Activated T-cell treated with anti-CD3 and anti-CD28 coated beads, Interleukin-2, amount 50 U/mL, for 48 hours (primary cell): ENCODE measurements around the gene RAMACL.

Experiments
- DNase-seq, 2 experiments: peaks; one replicate each; pipeline ENCODE4 v3.0.0-alpha.2; 2020

RAMACL gene

GRCh38 chr6:166617359-166617758 lies 30.9 kb upstream of the RAMACL start:
- no peak for DNase-seq

- no peak for DNase-seq
These were observed 30.1 kb upstream of the RAMACL start for GRCh38 chr6:166616261-166617238.

- no peak for DNase-seq
These were observed 28.7 kb upstream of the RAMACL start for GRCh38 chr6:166615059-166615770.

GRCh38 chr6:166614589-166614988 lies 28.1 kb upstream of the RAMACL start:
- DNase-seq: no peak

- no peak for DNase-seq
These were observed 27.7 kb upstream of the RAMACL start for GRCh38 chr6:166614171-166614583.

- no peak for DNase-seq
These were observed 26.5 kb upstream of the RAMACL start for GRCh38 chr6:166613027-166613426.

GRCh38 chr6:166612471-166612881 lies 26.0 kb upstream of the RAMACL start:
- no peak for DNase-seq

- no peak for DNase-seq
These were observed 25.2 kb upstream of the RAMACL start for GRCh38 chr6:166611631-166612030.

GRCh38 chr6:166610069-166610468 lies 23.6 kb upstream of the RAMACL start:
- DNase-seq: no peak

- DNase-seq: no peak
These were observed 22.3 kb upstream of the RAMACL start for GRCh38 chr6:166608774-166609173.

GRCh38 chr6:166605752-166606151 lies 19.3 kb upstream of the RAMACL start:
- no peak for DNase-seq

GRCh38 chr6:166604911-166605310 lies 18.4 kb upstream of the RAMACL start:
- no peak for DNase-seq

- no peak for DNase-seq
These were observed 17.9 kb upstream of the RAMACL start for GRCh38 chr6:166604328-166604727.

GRCh38 chr6:166603043-166603690 lies 16.7 kb upstream of the RAMACL start:
- DNase-seq: no peak

- DNase-seq: no peak
These were observed 15.5 kb upstream of the RAMACL start for GRCh38 chr6:166601956-166602355.

- DNase-seq: no peak
These were observed 14.5 kb upstream of the RAMACL start for GRCh38 chr6:166600931-166601330.

- no peak for DNase-seq
These were observed 12.7 kb upstream of the RAMACL start for GRCh38 chr6:166599205-166599604.

- no peak for DNase-seq
These were observed 12.1 kb upstream of the RAMACL start for GRCh38 chr6:166598441-166599138.

GRCh38 chr6:166597711-166598440 lies 11.4 kb upstream of the RAMACL start:
- DNase-seq: no peak

- no peak for DNase-seq
These were observed 10.5 kb upstream of the RAMACL start for GRCh38 chr6:166596776-166597507.

- DNase-seq: no peak
These were observed 9.5 kb upstream of the RAMACL start for GRCh38 chr6:166595949-166596348.
